NCI-H1436 treated with DMSO at 0.1 percent for 48 hours (cell line): ENCODE results near the gene GTPBP2.

Experiments used
- DNase-seq: peaks from one replicate; lab custom pipeline; 2025; lab: John Stamatoyannopoulos, UW

The GTPBP2 gene

DNA sequence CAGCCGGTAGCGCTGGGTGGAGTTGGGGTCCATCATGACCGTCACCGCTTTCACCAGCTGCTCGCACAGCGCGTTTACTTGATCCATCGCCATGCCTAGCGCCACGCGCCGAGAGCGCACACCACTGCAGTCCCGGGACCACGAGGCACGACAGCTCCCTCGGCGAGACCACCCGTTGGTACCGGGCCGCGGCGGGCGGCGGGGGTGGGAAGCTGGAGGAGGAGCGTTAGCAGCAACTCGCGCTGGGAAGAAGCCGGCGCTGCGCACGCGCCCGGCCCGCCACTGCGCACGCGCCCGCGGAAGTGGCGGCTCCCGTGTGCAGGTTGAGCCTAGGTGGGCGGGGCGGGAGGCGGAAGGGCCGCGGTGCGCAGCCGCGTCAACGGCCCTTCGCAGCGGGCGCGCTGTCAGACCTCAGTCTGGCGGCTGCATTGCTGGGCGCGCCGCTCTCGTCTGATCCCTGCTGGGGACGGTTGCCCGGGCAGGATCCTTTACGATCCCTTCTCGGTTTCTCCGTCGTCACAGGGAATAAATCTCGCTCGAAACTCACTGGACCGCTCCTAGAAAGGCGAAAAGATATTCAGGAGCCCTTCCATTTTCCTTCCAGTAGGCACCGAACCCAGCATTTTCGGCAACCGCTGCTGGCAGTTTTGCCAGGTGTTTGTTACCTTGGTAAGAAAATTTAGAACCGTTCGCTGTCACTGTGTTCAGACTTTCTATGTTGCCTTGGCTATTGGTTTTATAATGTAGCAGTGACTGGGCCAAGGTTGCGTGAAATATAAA is 53.1 kb downstream of the GTPBP2 start, which contains the start of the genes POLH and XPO5:
TSS of gene POLH (plus strand) at position 414 of the 780 bp plus-strand sequence. CDS start 6,135 bp downstream, outside the sequence.
TSS of gene XPO5 (minus strand) at position 267 of the 780 bp plus-strand sequence. CDS start at position 93, 174 bp downstream.
- peak; percentile 46 for DNase-seq

DNA sequence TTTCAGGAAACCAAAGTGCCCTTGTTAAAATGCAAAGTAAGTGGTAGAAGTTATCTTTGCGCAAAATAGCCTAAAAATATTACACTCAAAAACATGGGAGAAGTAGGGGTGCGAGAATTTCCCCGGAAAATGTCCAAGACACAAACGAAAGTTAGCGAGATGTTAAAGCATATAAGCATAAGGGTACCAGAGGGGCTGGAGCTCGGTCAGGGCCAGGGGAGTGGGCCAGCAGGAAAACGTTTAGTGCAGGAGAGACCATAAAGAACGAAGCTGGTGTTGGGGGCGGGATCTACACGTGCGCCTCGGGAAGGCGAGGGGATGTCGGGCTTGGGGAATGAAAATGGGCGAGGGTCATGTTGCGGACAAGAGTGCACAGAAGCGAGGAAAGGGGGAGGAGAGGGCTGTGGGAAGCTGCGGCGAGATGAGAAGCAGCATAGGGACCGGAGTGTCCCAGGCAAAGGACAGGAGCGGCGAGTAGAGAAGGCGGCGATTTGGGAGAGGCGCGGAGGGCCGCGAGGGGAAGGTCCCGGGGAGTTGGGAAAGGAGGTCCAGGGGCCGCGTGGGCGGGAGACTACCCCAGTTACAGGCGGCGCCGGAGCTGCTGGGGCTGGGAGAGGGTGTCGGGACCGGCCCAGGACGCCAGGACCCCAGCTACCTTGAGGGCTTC is 53.8 kb downstream of the GTPBP2 start:
- DNase-seq, result no peak

DNA sequence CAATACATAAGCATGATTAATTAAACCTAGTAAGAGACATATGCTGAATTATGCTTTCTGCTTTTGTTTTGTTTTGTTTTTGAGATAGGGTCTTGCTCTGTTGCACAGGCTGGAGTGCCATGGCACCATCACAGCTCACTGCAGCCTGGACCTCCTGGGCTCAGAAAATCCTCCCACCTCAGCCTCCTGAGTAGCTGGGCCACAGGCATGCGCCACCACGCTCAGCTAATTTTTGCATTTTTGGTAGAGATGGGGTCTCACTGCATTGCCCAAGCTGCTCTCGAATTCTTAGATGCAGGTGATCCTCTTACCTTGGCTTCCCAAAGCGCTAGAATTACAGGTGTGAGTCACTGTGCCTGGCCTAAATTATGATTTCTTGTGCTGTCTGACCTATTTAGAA is 57.0 kb downstream of the GTPBP2 start:
- DNase-seq, result no peak

DNA sequence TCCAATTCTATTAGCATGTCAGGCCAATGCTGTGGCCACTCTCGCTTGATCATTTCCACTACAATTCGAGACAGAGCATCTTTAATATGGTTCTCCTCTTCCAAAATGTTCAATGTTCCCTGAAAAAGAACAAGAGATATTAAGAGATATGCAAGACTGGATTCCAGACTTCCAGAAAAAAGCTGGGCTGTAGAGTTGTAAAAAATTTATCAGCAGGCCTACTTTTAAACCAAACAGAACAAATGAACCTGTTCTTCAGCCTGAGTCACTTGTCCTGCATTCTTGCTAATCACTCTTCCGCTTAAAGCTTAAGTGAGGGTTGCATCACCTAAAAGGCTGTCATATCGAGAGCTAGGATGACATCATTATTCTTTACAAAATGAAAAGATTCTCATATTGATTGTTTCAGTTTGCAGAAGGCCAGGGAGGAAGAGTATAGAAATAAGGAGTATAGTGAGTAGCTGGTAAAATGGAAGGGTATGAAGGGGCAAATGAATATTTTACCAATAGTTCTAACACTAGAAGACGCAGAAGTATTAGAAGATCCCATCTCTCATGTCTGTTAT is 58.1 kb downstream of the GTPBP2 start:
- DNase-seq, result no peak
